M059J (cell line): ENCODE data around the gene ALPL. TPM values are rescaled to one million over a fixed set of nuclear protein-coding genes. Genes with fewer than 3 reads are reported as not detected.
"Not testable (repeated sequence)": the region's sequence is repeated elsewhere in the genome, so short reads cannot be mapped to it uniquely, and the experiment has no call there.

ENCODE experiments used
- DNase-seq: peaks from one replicate; pipeline ENCODE4 v3.0.0-alpha.2; 2012; ENCODE audit warnings: low read depth
- total RNA-seq: library from RNA; depleted of rRNA; stranded (reverse); fragments of >200 nt; shearing (Covaris generic); gene quantifications from 2 replicates; pipeline ENCODE4 v1.2.3, GENCODE V29; 2014; rRNA removed

Gene ALPL
- total RNA-seq = 0.71 TPM in 1 of 2 replicates, not detected in the other

DNA sequence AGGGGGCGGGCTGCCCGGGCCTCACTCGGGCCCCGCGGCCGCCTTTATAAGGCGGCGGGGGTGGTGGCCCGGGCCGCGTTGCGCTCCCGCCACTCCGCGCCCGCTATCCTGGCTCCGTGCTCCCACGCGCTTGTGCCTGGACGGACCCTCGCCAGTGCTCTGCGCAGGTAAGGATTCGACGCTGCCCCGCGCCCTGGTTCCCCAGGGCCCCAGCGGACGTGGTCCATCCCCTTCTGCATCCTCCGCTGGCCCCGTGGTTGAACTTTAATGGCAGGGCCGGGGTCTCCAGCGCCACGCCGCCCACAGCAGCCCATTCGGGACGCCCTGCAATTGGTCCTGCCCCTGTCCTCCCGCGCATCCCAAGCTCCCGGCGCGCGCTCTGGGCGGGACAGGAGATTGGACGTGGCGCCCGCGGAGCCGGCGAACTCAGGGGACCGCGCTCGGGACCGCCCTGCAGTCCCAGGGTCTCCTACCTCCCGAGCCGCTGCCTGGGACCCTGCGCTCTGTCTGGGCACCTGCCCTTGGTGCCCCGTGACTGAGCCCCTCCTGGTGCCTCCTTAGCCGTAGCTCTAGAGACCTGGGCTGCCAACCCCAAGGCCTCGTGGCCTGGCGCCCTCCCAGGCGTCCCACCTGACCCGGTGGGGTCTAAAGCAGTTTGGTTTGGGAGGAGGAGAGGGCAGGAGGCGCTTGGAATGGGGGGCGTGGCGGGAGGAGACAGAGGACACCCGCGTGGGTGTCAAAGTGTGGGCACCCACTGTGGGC is at the start of gene ALPL:
Gene ALPL, plus strand, starts transcription at position 73 of the 762 bp plus-strand sequence. CDS start 44,659 bp downstream, outside the sequence.
- DNase-seq = no peak

- peak; percentile 23 for DNase-seq
These were observed 44.1 kb upstream of the ALPL start for GRCh38 chr1:21465127-21465526.

DNA sequence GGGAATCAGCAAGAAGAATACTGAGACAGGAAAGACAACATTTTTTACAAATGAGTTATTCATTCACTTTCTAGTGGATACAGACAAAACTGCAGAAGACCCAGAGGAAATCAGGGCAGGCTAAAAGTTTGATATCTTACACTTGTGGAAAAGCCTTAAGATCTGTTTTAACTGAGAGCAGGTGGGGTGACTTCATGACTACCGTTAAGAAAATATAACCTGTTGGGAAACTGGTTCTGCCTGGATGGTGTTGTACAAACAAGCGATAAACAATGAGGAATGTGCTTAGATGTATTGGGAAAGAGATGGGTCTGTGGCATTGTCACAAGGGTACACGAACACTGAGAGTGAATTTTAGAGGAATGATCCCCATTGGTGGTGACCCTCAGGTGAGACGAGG is 41.3 kb upstream of the ALPL start:
- not testable (repeated sequence) for DNase-seq

GRCh38 chr1:21468599-21468998 is 40.6 kb upstream of the ALPL start:
- no peak for DNase-seq

DNA sequence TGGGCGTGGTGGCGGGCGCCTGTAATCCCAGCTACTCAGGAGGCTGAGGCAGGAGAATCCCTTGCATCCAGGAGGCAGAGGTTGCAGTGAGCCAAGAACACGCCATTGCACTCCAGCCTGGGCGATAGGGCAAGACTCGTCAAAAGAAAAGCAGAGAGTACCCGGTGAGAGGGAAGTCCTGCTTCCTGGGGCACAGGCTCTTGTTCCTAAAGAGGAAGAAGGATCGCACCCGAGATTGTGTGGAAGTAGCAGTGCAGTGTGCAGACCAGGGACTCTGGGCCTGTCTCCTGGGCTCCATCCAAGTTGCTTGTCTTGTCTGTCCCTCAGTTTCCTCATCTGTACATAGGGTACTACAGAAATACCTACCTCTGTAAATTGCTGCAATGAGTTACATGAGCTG is 39.6 kb upstream of the ALPL start:
- DNase-seq = no peak

DNA sequence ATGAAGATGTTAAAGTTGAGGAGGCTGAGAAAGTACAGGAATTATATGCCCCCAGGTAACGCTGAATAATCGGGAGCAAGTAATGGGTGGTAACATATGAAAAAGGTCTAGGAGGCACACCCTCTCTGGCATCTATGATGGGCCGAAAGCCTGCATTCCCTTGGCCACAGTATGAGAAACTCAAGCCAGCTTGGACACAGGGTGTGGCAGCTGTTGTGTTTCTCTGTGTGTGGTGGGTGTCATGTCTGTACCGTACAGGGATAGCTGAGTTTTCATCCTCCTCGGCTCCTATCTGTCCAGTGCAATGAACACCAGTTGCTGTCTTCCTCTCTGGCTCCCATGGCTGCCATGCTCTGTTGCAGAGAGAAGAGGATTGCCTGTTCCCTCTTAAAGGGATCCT is 36.4 kb upstream of the ALPL start:
- DNase-seq = no peak

GRCh38 chr1:21478356-21478755 is 30.9 kb upstream of the ALPL start:
- DNase-seq = no peak

- not testable (repeated sequence) for DNase-seq
These were observed 25.3 kb upstream of the ALPL start for GRCh38 chr1:21483881-21484280.

DNA sequence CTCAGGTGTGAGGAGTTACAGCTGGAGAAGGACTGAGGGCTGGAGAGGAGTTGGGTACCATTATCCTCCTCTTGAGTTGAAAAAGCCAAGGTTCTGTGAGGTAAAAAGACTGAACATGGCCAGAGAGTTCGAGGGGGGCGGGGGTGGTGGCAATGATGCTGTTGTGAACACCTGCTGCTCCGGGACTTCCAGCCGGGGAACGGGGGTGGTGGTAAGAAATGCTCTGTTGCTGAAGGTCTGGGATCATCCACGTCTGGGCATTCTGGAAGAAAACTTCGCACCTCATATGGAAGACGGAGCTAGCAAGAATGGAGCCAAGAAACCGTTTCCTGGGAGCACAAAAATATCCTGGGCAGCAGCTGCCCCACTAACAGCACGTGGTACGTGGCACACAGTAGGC is 20.1 kb upstream of the ALPL start:
- no peak for DNase-seq

DNA sequence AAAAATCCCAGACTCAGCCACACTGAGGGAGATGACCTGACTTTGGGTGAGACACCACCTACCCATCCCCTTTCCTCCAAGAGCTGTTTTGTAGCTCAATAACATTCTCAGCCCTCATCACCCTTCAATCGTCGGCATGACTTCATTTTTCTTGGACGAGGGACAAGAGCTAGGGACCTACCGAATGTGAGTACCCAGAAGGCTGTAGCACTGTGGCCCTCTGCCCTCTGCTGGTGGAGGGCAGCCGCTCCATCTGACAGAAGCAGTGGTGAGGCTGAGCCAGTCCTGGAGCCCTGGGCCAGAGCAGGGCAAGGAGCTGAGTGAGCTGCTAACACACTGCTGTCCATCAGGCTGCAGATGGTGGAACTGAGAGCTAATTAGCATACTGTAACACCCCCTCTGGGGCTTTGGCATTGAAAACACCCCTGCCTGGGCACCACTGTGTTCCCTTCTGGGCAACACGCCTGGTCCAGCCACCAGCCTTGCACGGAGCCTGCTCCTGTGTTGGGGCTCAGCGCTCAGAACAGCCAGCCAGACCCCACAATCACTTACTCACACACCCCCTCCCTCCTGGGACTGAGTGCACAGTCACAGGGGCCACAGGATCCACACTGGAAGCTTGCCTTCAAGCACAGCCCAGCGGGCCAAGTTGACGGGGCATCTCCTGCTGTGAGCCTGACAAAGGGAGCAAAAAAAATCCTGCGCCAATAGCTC is 18.3 kb upstream of the ALPL start:
- DNase-seq = peak; percentile 71

DNA sequence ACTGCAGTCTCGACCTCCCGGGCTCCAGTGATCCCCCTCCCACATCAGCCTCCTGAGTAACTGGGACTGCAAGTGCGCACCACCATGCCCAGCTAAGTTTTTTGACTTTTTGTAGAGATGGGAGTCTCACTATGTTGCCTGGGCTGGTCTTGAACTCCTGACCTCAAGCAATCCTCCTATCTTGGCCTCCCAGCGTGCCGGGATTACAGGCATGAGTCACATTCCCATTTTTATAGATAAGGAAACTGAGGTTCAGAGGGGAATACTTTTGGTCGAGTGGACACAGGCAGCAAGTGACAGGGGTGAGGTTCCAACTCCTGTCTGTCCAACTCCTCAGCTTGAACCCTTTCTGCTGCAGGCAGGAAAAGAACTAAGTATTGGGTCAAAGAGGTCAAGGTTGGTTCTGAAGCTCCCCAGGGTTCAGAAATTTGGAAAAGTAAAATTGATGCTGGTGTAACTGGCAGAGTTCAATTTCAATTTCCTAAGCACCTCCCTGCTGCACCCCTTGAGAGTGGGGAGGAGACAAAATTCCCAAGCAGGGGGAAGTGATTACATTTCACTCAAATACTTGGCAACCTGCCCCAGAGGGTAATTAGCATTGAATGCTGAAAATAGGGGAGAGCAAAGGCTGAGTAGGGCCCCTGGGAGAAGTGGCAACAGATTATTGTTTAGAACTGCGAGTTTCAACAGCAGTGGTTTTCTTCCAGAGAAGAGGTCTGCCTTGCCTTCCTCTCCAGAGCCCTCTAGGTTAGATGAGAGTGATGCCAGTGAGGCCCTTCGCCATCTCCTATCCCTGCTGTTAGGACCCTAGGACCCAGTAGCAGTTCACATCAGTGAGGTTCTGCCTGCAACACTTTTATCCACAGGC is 17.5 kb upstream of the ALPL start:
- peak; percentile 45 for DNase-seq

GRCh38 chr1:21492356-21492625 is 16.9 kb upstream of the ALPL start:
- no peak for DNase-seq

DNA sequence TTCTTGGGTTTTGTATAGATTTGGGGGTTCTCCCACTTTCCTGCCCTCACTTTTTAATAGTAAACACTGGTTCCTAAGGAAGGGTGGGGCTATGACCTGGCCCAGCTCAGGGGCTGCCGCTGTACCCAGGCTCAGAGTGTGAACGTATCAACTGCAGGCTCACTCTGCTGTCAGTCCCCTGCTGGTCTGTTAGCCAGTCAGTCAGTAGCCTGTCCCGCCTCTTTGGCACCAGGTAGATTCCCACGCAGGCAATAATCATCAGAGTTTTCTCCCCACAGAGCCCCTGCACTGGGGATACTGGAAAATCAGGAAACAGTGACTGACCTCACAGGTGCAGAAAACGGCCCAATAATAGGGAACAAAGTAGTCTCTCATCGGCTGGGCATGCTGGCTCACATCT is 15.0 kb upstream of the ALPL start:
- DNase-seq = no peak

DNA sequence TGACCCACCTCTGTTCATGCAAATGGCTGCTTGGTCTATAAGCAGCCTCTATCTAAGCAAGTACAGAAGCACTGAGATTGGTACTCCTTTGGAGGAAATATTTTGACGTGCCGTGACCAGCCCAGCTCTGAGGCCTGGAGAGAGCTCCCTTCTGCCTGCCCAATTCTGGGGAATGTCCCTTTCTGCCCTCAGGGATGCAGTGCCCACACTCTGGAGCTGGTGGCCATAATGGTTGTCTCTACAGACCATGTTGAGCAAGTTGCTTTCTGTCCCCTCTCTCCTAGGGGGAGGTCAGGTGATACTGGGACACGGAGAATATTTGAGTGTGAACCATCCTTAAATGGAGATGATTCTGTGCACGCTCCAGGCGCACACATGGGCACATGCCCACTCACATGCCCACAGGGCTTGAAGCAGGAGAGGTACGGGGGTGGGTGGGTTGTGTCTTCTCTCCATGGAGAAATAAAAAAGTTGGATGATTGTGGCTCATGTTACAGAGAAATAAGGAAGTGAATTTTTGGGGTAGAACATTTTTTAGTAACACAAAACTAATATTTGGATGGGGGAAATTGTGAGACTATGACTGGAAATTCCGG is 13.9 kb upstream of the ALPL start:
- DNase-seq = no peak

GRCh38 chr1:21496063-21496462 is 13.2 kb upstream of the ALPL start:
- no peak for DNase-seq

GRCh38 chr1:21496886-21497285 is 12.3 kb upstream of the ALPL start:
- peak; percentile 54 for DNase-seq

DNA sequence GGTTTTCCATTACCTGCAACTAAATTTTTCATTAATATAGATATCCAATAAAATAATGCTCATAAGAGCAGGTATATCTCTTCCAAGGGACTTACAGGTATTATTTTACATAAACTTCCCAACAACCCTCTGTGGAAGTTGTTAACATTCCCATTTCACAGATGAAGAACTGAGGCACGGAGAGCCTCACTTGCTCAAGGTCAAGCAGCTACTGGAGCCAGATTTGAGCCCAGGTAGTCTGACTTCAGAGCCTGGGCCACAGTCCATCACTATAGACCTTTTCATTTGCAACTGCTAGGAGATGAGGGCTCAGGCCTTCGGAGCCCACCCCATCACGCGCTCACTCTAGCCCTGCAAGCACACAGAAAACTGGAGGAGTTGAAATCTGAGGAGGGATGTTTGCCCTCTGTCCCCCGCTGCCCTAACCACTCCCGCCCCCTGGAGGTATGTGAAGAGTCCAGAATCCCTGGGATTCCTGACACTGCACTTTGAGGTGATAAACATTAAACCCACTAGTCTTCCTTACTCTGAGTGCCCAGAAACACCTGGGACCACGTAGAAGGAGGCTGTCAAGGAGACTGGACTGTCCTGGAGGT is 11.7 kb upstream of the ALPL start:
- DNase-seq = no peak

DNA sequence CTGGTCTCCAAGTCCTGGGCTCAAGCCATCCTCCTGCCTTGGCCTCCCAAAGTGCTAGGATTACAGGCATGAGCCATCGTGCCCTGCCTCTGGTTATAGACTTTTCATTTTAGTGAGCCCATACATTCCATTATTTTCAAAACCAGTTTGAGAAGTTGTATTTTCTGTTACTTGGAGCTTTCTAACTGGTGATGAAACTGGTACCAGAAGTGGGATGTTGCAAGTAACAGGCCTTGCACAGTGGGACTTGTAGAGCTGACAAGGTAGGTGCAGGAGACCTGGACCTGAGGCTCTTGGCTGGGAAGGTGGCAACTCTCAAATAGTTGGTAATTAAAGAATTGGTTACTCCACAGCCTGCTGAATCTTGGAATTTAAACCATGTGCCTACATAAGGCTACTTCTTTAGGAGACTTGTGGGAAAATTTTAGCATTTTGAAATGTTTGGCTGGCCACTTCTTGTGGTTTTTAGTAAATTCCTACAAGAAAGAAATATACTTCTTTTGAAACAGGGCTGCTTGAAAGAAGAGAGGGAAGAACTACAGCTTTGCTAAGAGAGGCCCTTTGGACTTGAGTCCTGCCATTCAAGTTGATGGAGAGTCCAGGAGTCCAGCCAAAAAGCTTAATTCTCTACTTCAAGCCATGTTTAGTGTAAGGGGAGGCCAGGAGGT is 9.8 kb upstream of the ALPL start:
- no peak for DNase-seq

- DNase-seq = no peak
These were observed 5.4 kb upstream of the ALPL start for GRCh38 chr1:21503706-21504377.

- DNase-seq = no peak
These were observed 2.4 kb upstream of the ALPL start for GRCh38 chr1:21506804-21507203.
